GM21447 (cell line): ENCODE results near the gene RAB6B.

Experiments
- ATAC-seq: cut with Tn5 transposase; IDR thresholded peaks from one replicate; pipeline ENCODE4 v1.9.1; 2021; ENCODE audit not compliant: unreplicated experiment

RAB6B gene

GRCh38 chr3:133895208-133896001, at the start of gene RAB6B:
Gene RAB6B (minus strand): TSS chr3:133895882. CDS start chr3:133895466, 416 bp downstream.
- no peak for ATAC-seq

- ATAC-seq, result no peak
Observed at GRCh38 chr3:133944641-133945380, 49.1 kb upstream of the RAB6B start.

GRCh38 chr3:133944181-133944580, 48.5 kb upstream of the RAB6B start:
- ATAC-seq, result no peak

- ATAC-seq, result no peak
Observed at GRCh38 chr3:133943639-133944141, 48.0 kb upstream of the RAB6B start.

GRCh38 chr3:133943031-133943535, 47.4 kb upstream of the RAB6B start:
- ATAC-seq, result no peak

- ATAC-seq, result no peak
Observed at GRCh38 chr3:133941415-133941821, 45.7 kb upstream of the RAB6B start.

GRCh38 chr3:133940536-133940935, 44.9 kb upstream of the RAB6B start:
- no peak for ATAC-seq

GRCh38 chr3:133939463-133939835, 43.8 kb upstream of the RAB6B start:
- no peak for ATAC-seq

- no peak for ATAC-seq
Observed at GRCh38 chr3:133938770-133939462, 43.2 kb upstream of the RAB6B start.

- no peak for ATAC-seq
Observed at GRCh38 chr3:133937756-133938601, 42.3 kb upstream of the RAB6B start.

- no peak for ATAC-seq
Observed at GRCh38 chr3:133937061-133937686, 41.5 kb upstream of the RAB6B start.

- ATAC-seq, result no peak
Observed at GRCh38 chr3:133935843-133936769, 40.4 kb upstream of the RAB6B start.

- no peak for ATAC-seq
Observed at GRCh38 chr3:133934996-133935842, 39.5 kb upstream of the RAB6B start.

GRCh38 chr3:133934073-133934970, 38.6 kb upstream of the RAB6B start:
- ATAC-seq, result no peak

GRCh38 chr3:133933097-133934024, 37.7 kb upstream of the RAB6B start:
- no peak for ATAC-seq

- no peak for ATAC-seq
Observed at GRCh38 chr3:133932009-133932408, 36.3 kb upstream of the RAB6B start.
